ENCODE measurements around the gene CNTNAP2. TPM values are rescaled to one million over a fixed set of nuclear protein-coding genes. Genes with fewer than 3 reads are reported as not detected.

The CNTNAP2 gene
- total RNA-seq, 1 donor from 2014 or later: 5.4 TPM

- peaks cover 14% of the 10 kb centered on the region for H3K9me3 Mint-ChIP-seq (ENCODE audit: unreplicated experiment)
- no peak for DNase-seq (ENCODE audit: low spot score)
- H3K27ac Mint-ChIP-seq (ENCODE audit: unreplicated experiment): no peak overlapping the region
- peaks cover 2% of the 10 kb centered on the region for H3K27me3 Mint-ChIP-seq (ENCODE audit: unreplicated experiment)
- TF ChIP-seq, protein P1, sequence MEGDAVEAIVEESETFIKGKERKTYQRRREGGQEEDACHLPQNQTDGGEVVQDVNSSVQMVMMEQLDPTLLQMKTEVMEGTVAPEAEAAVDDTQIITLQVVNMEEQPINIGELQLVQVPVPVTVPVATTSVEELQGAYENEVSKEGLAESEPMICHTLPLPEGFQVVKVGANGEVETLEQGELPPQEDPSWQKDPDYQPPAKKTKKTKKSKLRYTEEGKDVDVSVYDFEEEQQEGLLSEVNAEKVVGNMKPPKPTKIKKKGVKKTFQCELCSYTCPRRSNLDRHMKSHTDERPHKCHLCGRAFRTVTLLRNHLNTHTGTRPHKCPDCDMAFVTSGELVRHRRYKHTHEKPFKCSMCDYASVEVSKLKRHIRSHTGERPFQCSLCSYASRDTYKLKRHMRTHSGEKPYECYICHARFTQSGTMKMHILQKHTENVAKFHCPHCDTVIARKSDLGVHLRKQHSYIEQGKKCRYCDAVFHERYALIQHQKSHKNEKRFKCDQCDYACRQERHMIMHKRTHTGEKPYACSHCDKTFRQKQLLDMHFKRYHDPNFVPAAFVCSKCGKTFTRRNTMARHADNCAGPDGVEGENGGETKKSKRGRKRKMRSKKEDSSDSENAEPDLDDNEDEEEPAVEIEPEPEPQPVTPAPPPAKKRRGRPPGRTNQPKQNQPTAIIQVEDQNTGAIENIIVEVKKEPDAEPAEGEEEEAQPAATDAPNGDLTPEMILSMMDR (IDR thresholded peaks at IDR 0.05; ENCODE audit: unreplicated experiment): no peak
- H3K36me3 Mint-ChIP-seq (ENCODE audit: low read depth, unreplicated experiment): no peaks in the 10 kb centered on the region
- H3K4me1 Mint-ChIP-seq (ENCODE audit: unreplicated experiment): no peaks in the 10 kb centered on the region
- H3K4me3 Mint-ChIP-seq (ENCODE audit: unreplicated experiment): no peak overlapping the region
Measured at GRCh38 chr7:148161776-148162175, 2045.2 kb downstream of the CNTNAP2 start.

- H3K27ac Mint-ChIP-seq (ENCODE audit: unreplicated experiment): no peak overlapping the region
- H3K4me3 Mint-ChIP-seq (ENCODE audit: unreplicated experiment): no peak overlapping the region
- DNase-seq (ENCODE audit: low spot score): no peak
- H3K9me3 Mint-ChIP-seq (ENCODE audit: unreplicated experiment): peaks cover 19% of the 10 kb centered on the region
- peaks cover 2% of the 10 kb centered on the region for H3K27me3 Mint-ChIP-seq (ENCODE audit: unreplicated experiment)
- TF ChIP-seq, protein P1 (IDR thresholded peaks at IDR 0.05; ENCODE audit: unreplicated experiment): no peak
- no peaks in the 10 kb centered on the region for H3K36me3 Mint-ChIP-seq (ENCODE audit: low read depth, unreplicated experiment)
- no peaks in the 10 kb centered on the region for H3K4me1 Mint-ChIP-seq (ENCODE audit: unreplicated experiment)
Measured at GRCh38 chr7:148162808-148163207, 2046.2 kb downstream of the CNTNAP2 start.

DNA sequence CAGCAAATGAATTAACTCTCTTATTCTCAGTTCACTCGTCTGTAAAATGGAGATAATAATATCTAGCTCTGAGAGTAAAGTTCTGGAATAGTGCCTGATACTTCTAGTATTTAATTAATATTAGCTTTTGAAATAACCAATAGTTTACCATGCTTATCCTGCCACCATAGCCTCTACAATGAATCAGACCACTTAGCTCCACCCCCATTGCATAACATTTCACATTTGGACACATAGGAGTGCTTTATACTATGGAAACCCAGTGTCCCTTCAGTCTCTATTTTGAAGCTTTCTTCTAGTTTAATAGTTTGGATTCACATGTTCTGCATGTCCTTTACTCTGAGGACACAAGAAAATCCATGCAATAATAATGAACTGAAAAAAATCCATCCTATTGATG, 2046.6 kb downstream of the CNTNAP2 start:
- Mint-ChIP-seq H3K27me3 (ENCODE audit: unreplicated experiment) (peaks cover 2% of the 10 kb centered on the region), H3K9me3 (ENCODE audit: unreplicated experiment) (peaks cover 20% of the 10 kb centered on the region), H3K4me1 (ENCODE audit: unreplicated experiment) (no peaks in the 10 kb centered on the region), H3K36me3 (ENCODE audit: low read depth, unreplicated experiment) (no peaks in the 10 kb centered on the region), H3K27ac (ENCODE audit: unreplicated experiment) (no peak overlapping the region), H3K4me3 (ENCODE audit: unreplicated experiment) (no peak overlapping the region)
- DNase-seq (ENCODE audit: low spot score): no peak
- TF ChIP-seq, protein P1 (IDR thresholded peaks at IDR 0.05; ENCODE audit: unreplicated experiment): no peak

- H3K9me3 Mint-ChIP-seq (ENCODE audit: unreplicated experiment): no peaks in the 10 kb centered on the region
Measured at GRCh38 chr7:148172920-148173319, 2056.3 kb downstream of the CNTNAP2 start.

DNA sequence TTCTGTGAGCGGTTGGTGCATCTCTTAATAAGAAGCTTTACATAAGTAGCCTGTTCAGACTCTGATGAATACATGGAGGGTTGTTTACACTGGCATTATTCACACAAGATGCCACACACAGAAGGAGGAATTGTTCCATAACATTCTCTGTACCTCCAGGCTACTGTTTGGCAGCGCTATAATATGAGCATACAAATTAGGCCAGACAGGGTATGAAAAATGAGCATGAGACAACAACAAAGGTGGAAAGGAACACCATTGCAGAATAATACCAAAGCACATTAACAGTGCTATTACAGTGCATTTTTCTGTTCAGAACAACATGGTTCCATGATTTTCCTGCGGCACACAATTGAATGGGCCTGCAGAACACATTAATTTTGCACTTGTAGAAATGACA, 2056.8 kb downstream of the CNTNAP2 start:
- Mint-ChIP-seq H3K36me3 (ENCODE audit: low read depth, unreplicated experiment) (no peaks in the 10 kb centered on the region), H3K9me3 (ENCODE audit: unreplicated experiment) (no peaks in the 10 kb centered on the region), H3K4me3 (ENCODE audit: unreplicated experiment) (no peak overlapping the region), H3K27ac (ENCODE audit: unreplicated experiment) (no peak overlapping the region), H3K27me3 (ENCODE audit: unreplicated experiment) (peaks cover 1% of the 10 kb centered on the region), H3K4me1 (ENCODE audit: unreplicated experiment) (no peaks in the 10 kb centered on the region)
- DNase-seq (ENCODE audit: low spot score): no peak
- TF ChIP-seq, protein P1 (IDR thresholded peaks at IDR 0.05; ENCODE audit: unreplicated experiment): no peak

More at GRCh38 chr7:148172920-148173319, 2056.3 kb downstream of the CNTNAP2 start:
- DNase-seq (ENCODE audit: low spot score): no peak
- Mint-ChIP-seq H3K36me3 (ENCODE audit: low read depth, unreplicated experiment) (no peaks in the 10 kb centered on the region), H3K4me3 (ENCODE audit: unreplicated experiment) (no peak overlapping the region), H3K27me3 (ENCODE audit: unreplicated experiment) (peaks cover 1% of the 10 kb centered on the region), H3K27ac (ENCODE audit: unreplicated experiment) (no peak overlapping the region), H3K4me1 (ENCODE audit: unreplicated experiment) (no peaks in the 10 kb centered on the region)
- TF ChIP-seq, protein P1 (IDR thresholded peaks at IDR 0.05; ENCODE audit: unreplicated experiment): no peak
